ENCODE results near the gene JAKMIP2. TPM values are rescaled to one million over a fixed set of nuclear protein-coding genes. Genes with fewer than 3 reads are reported as not detected.

The JAKMIP2 gene
- total RNA-seq, 4 donors from 2014 or later: 0.83 to 2.6 (median 1.3) TPM

- DNase-seq (ENCODE audit: extremely low spot score): no peak
- WGBS: 42% methylated on average over 8 of the region's 8 CpGs
- H3K27ac ChIP-seq (replicated peaks in 1 of 4): peak overlapping the region in 3 of 4 donors; percentile 32 to 76 (median 66)
- no peaks in the 10 kb centered on the region for H3K9me3 ChIP-seq
- no peaks in the 10 kb centered on the region for H3K36me3 ChIP-seq
- no peaks in the 10 kb centered on the region for H3K27me3 ChIP-seq
- peaks cover 3 to 38% (median 31%) of the 10 kb centered on the region in 4 donors for H3K4me1 ChIP-seq
- H3K4me3 ChIP-seq: no peak overlapping the region
- TF ChIP-seq POLR2AphosphoS5 (IDR thresholded peaks at IDR 0.05) (peak; percentile 5 to 16), CTCF (IDR thresholded peaks at IDR 0.05) (no peak)
- intact Hi-C loops (cut with DNase I): no loop called here
Measured at GRCh38 chr5:147688656-147689356, 93.7 kb downstream of the JAKMIP2 start.

GRCh38 chr5:147687118-147687517, 95.4 kb downstream of the JAKMIP2 start:
- TF ChIP-seq POLR2A (IDR thresholded peaks at IDR 0.05; ENCODE audit: low read depth) (no peak), EP300 (IDR thresholded peaks at IDR 0.05) (no peak), POLR2AphosphoS5 (IDR thresholded peaks at IDR 0.05) (no peak), CTCF (IDR thresholded peaks at IDR 0.05) (no peak)
- intact Hi-C loops (cut with DNase I): no loop called here
- 83% methylated on average over 2 of the region's 2 CpGs for WGBS
- no peaks in the 10 kb centered on the region for H3K9me3 ChIP-seq
- H3K4me1 ChIP-seq: peaks cover 3 to 36% (median 30%) of the 10 kb centered on the region in 4 donors
- DNase-seq (ENCODE audit: extremely low spot score): no peak
- no peak overlapping the region for H3K27ac ChIP-seq (replicated peaks in 1 of 4)
- H3K27me3 ChIP-seq: no peaks in the 10 kb centered on the region
- no peaks in the 10 kb centered on the region for H3K36me3 ChIP-seq
- H3K4me3 ChIP-seq: no peak overlapping the region

GRCh38 chr5:147686421-147686820, 96.1 kb downstream of the JAKMIP2 start:
- intact Hi-C loops (cut with DNase I): no loop called here

GRCh38 chr5:147685993-147686392, 96.5 kb downstream of the JAKMIP2 start:
- TF ChIP-seq POLR2A (IDR thresholded peaks at IDR 0.05; ENCODE audit: low read depth): no peak
- no peak for DNase-seq (ENCODE audit: extremely low spot score)
- intact Hi-C loops (cut with DNase I): no loop called here
- 81% methylated on average over 3 of the region's 3 CpGs for whole genome bisulfite sequencing
- no peak overlapping the region for H3K4me3 ChIP-seq
- H3K4me1 ChIP-seq: peaks cover 3 to 25% (median 21%) of the 10 kb centered on the region in 4 donors
- no peaks in the 10 kb centered on the region for H3K36me3 ChIP-seq
- no peaks in the 10 kb centered on the region for H3K9me3 ChIP-seq
- no peak overlapping the region for H3K27ac ChIP-seq (replicated peaks in 1 of 4)
- H3K27me3 ChIP-seq: no peaks in the 10 kb centered on the region

More at GRCh38 chr5:147686421-147686820, 96.1 kb downstream of the JAKMIP2 start:
- Histone ChIP-seq H3K27ac (replicated peaks in 1 of 4) (no peak overlapping the region), H3K27me3 (no peaks in the 10 kb centered on the region), H3K36me3 (no peaks in the 10 kb centered on the region), H3K9me3 (no peaks in the 10 kb centered on the region), H3K4me3 (no peak overlapping the region), H3K4me1 (peaks cover 3 to 29% (median 24%) of the 10 kb centered on the region in 4 donors)
- 90% methylated on average over 2 of the region's 2 CpGs for WGBS
- TF ChIP-seq CTCF (IDR thresholded peaks at IDR 0.05) (no peak), EP300 (IDR thresholded peaks at IDR 0.05) (no peak), POLR2AphosphoS5 (IDR thresholded peaks at IDR 0.05) (no peak), POLR2A (IDR thresholded peaks at IDR 0.05; ENCODE audit: low read depth) (no peak)
- no peak for DNase-seq (ENCODE audit: extremely low spot score)

- H3K27me3 ChIP-seq: no peaks in the 10 kb centered on the region
- H3K4me1 ChIP-seq: no peaks in the 10 kb centered on the region
- no peaks in the 10 kb centered on the region for H3K36me3 ChIP-seq
- TF ChIP-seq EP300 (IDR thresholded peaks at IDR 0.05) (no peak), POLR2AphosphoS5 (IDR thresholded peaks at IDR 0.05) (no peak), CTCF (IDR thresholded peaks at IDR 0.05) (no peak), POLR2A (IDR thresholded peaks at IDR 0.05; ENCODE audit: low read depth) (no peak)
- H3K9me3 ChIP-seq: no peaks in the 10 kb centered on the region
- 95% methylated on average over 2 of the region's 2 CpGs for WGBS
- intact Hi-C loops (cut with DNase I): no loop called here
- H3K4me3 ChIP-seq: no peak overlapping the region
- H3K27ac ChIP-seq (replicated peaks in 1 of 4): no peak overlapping the region
- DNase-seq (ENCODE audit: extremely low spot score): no peak
Measured at GRCh38 chr5:147675168-147675567, 107.4 kb downstream of the JAKMIP2 start.
